ENCODE data around the gene LPCAT2. TPM values are rescaled to one million over a fixed set of nuclear protein-coding genes. Genes with fewer than 3 reads are reported as not detected.

LPCAT2 gene
- total and polyA plus RNA-seq, 2 experiments from 2014 or later, result 7.8 to 23.8 TPM

DNA sequence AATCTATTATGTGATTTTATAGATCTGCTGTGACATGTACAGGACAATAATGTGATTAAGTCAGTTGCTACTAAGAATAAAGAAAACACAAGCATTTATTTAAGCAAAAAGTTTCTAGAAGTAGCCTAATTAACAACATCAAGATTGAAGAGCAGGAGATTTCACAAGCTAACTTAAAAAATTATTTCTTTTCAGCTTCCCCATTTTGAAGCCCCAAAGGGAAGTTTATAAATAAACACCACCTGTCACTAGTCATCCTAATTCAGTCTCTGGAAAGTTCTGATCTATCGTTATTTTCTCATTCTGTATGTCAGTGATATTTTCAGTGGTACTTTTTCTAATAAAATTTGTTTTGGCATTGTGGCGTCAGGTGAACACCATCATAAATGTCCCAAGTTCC, 65.9 kb downstream of the LPCAT2 start (continued):
- TF ChIP-seq, protein P1, sequence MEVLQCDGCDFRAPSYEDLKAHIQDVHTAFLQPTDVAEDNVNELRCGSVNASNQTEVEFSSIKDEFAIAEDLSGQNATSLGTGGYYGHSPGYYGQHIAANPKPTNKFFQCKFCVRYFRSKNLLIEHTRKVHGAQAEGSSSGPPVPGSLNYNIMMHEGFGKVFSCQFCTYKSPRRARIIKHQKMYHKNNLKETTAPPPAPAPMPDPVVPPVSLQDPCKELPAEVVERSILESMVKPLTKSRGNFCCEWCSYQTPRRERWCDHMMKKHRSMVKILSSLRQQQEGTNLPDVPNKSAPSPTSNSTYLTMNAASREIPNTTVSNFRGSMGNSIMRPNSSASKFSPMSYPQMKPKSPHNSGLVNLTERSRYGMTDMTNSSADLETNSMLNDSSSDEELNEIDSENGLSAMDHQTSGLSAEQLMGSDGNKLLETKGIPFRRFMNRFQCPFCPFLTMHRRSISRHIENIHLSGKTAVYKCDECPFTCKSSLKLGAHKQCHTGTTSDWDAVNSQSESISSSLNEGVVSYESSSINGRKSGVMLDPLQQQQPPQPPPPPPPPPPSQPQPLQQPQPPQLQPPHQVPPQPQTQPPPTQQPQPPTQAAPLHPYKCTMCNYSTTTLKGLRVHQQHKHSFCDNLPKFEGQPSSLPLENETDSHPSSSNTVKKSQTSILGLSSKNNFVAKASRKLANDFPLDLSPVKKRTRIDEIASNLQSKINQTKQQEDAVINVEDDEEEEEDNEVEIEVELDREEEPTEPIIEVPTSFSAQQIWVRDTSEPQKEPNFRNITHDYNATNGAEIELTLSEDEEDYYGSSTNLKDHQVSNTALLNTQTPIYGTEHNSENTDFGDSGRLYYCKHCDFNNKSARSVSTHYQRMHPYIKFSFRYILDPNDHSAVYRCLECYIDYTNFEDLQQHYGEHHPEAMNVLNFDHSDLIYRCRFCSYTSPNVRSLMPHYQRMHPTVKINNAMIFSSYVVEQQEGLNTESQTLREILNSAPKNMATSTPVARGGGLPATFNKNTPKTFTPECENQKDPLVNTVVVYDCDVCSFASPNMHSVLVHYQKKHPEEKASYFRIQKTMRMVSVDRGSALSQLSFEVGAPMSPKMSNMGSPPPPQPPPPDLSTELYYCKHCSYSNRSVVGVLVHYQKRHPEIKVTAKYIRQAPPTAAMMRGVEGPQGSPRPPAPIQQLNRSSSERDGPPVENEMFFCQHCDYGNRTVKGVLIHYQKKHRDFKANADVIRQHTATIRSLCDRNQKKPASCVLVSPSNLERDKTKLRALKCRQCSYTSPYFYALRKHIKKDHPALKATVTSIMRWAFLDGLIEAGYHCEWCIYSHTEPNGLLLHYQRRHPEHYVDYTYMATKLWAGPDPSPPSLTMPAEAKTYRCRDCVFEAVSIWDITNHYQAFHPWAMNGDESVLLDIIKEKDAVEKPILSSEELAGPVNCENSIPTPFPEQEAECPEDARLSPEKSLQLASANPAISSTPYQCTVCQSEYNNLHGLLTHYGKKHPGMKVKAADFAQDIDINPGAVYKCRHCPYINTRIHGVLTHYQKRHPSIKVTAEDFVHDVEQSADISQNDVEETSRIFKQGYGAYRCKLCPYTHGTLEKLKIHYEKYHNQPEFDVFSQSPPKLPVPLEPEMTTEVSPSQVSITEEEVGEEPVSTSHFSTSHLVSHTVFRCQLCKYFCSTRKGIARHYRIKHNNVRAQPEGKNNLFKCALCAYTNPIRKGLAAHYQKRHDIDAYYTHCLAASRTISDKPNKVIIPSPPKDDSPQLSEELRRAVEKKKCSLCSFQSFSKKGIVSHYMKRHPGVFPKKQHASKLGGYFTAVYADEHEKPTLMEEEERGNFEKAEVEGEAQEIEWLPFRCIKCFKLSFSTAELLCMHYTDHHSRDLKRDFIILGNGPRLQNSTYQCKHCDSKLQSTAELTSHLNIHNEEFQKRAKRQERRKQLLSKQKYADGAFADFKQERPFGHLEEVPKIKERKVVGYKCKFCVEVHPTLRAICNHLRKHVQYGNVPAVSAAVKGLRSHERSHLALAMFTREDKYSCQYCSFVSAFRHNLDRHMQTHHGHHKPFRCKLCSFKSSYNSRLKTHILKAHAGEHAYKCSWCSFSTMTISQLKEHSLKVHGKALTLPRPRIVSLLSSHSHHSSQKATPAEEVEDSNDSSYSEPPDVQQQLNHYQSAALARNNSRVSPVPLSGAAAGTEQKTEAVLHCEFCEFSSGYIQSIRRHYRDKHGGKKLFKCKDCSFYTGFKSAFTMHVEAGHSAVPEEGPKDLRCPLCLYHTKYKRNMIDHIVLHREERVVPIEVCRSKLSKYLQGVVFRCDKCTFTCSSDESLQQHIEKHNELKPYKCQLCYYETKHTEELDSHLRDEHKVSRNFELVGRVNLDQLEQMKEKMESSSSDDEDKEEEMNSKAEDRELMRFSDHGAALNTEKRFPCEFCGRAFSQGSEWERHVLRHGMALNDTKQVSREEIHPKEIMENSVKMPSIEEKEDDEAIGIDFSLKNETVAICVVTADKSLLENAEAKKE (CRISPR knock-in tag; IDR thresholded peaks at IDR 0.05), result no peak

DNA sequence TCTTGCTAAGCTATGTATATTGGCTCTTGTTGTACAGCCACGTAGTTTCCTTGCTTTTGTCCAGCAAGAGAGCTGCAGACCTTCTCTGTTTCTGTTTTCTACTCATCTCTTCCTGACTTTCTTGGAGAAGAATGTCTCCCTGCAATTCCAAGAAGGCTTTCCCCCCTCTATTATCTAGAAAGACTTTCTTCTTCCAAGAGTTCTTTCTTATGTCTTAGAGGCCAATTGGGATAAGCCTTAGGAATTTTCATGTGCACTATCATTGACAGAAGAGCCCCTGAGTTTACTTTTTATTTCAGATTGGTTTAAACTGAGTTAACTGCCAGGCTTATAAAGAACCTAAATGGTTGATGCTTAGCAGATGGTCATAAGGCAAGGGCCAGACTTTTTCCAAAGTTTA, 66.6 kb downstream of the LPCAT2 start:
- no peaks in the 10 kb centered on the region for H3K9me2 ChIP-seq (ENCODE audit: insufficient read depth)
- H3K9me3 Mint-ChIP-seq, result no peaks in the 10 kb centered on the region
- no peak overlapping the region for H2AFZ ChIP-seq
- no peak overlapping the region for H3K4me2 ChIP-seq
- no peak overlapping the region for H3K27ac Mint-ChIP-seq
- H3K27me3 ChIP-seq (ENCODE audit: insufficient read depth), result no peaks in the 10 kb centered on the region
- ATAC-seq, result no peak
- H3K4me3 ChIP-seq, result no peak overlapping the region
- no peaks in the 10 kb centered on the region for H3K79me2 ChIP-seq (replicated peaks; ENCODE audit: insufficient read depth)
- H3K36me3 ChIP-seq (ENCODE audit: insufficient read depth), result no peaks in the 10 kb centered on the region; the same call in 1 of the 2 replicates
- no peaks in the 10 kb centered on the region; the same call in 2 of the 3 replicates for H3K36me3 Mint-ChIP-seq (ENCODE audit: low read depth)
- H3K27ac ChIP-seq (ENCODE audit: low read depth), result no peak overlapping the region
- no peak for DNase-seq (ENCODE audit: low spot score)
- H3K4me3 Mint-ChIP-seq, result no peak overlapping the region
- H3K4me1 ChIP-seq (ENCODE audit: insufficient read depth), result no peaks in the 10 kb centered on the region
- no peaks in the 10 kb centered on the region for H3K27me3 Mint-ChIP-seq (ENCODE audit: insufficient read depth, low read depth, poor library complexity)
- peaks cover 2% of the 10 kb centered on the region; the same call in 1 of the 3 replicates for H3K4me1 Mint-ChIP-seq
- no peaks in the 10 kb centered on the region for H4K20me1 ChIP-seq (replicated peaks; ENCODE audit: insufficient read depth)
- no peaks in the 10 kb centered on the region for H3F3A ChIP-seq (replicated peaks; ENCODE audit: low read depth)
- TF ChIP-seq EZH2phosphoT487 (IDR thresholded peaks at IDR 0.05; ENCODE audit: unreplicated experiment), result no peak
- TF ChIP-seq STAT1 (IDR thresholded peaks at IDR 0.05; ENCODE audit: unreplicated experiment), result no peak
- no peak for TF ChIP-seq ZNF114 (CRISPR knock-in tag; IDR thresholded peaks at IDR 0.05)
- no peak for TF ChIP-seq POLR2AphosphoS5 (IDR thresholded peaks at IDR 0.05; ENCODE audit: low read depth)
- no peak for TF ChIP-seq CREB1 (CRISPR knock-in tag; IDR thresholded peaks at IDR 0.05; ENCODE audit: low read depth)
- no peak for TF ChIP-seq ZNF331 (CRISPR knock-in tag; IDR thresholded peaks at IDR 0.05; ENCODE audit: low read depth)
- no peak for TF ChIP-seq EZH2 (IDR thresholded peaks at IDR 0.05; ENCODE audit: low read depth, unreplicated experiment)
- TF ChIP-seq, protein P2, sequence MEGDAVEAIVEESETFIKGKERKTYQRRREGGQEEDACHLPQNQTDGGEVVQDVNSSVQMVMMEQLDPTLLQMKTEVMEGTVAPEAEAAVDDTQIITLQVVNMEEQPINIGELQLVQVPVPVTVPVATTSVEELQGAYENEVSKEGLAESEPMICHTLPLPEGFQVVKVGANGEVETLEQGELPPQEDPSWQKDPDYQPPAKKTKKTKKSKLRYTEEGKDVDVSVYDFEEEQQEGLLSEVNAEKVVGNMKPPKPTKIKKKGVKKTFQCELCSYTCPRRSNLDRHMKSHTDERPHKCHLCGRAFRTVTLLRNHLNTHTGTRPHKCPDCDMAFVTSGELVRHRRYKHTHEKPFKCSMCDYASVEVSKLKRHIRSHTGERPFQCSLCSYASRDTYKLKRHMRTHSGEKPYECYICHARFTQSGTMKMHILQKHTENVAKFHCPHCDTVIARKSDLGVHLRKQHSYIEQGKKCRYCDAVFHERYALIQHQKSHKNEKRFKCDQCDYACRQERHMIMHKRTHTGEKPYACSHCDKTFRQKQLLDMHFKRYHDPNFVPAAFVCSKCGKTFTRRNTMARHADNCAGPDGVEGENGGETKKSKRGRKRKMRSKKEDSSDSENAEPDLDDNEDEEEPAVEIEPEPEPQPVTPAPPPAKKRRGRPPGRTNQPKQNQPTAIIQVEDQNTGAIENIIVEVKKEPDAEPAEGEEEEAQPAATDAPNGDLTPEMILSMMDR (conservative IDR thresholded peaks at IDR 0.05; ENCODE audit: low read depth in 2 of 2), result no peak
- TF ChIP-seq, protein P3, sequence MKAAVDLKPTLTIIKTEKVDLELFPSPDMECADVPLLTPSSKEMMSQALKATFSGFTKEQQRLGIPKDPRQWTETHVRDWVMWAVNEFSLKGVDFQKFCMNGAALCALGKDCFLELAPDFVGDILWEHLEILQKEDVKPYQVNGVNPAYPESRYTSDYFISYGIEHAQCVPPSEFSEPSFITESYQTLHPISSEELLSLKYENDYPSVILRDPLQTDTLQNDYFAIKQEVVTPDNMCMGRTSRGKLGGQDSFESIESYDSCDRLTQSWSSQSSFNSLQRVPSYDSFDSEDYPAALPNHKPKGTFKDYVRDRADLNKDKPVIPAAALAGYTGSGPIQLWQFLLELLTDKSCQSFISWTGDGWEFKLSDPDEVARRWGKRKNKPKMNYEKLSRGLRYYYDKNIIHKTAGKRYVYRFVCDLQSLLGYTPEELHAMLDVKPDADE (IDR thresholded peaks at IDR 0.05), result no peak
